PFSK-1 (cell line): ENCODE results near the gene ACADS.

Experiments used
- FOXP2 ChIP-seq: optimal IDR thresholded peaks from 2 replicates; pipeline ENCODE3; 2011; ENCODE audit warnings: borderline replicate concordance, control low read depth, inconsistent platforms; ENCODE audit not compliant: insufficient read depth; ENCODE audit errors: extremely low read length, extremely low read depth
- POLR2AphosphoS5 ChIP-seq: IDR thresholded peaks from 2 replicates; pipeline ENCODE4 v1.6.1; 2012; ENCODE audit warnings: low read depth, mild to moderate bottlenecking, control low read depth, low read length, moderate library complexity
- SIN3A ChIP-seq: IDR thresholded peaks from 2 replicates; pipeline ENCODE4 v1.6.1; 2012; ENCODE audit warnings: mild to moderate bottlenecking, low read length, moderate library complexity, borderline replicate concordance; ENCODE audit not compliant: insufficient read depth
- TAF1 ChIP-seq: IDR thresholded peaks from 2 replicates; pipeline ENCODE4 v1.6.1; 2012; ENCODE audit warnings: low read length, control low read depth, borderline replicate concordance; ENCODE audit not compliant: insufficient read depth
- TF ChIP-seq, protein P1 (sequence below), 2 experiments: IDR thresholded peaks; 2 replicates each; pipeline versions ENCODE4 v1.6.1 to v1.8.0; 2011 to 2012; ENCODE audit warnings: low read depth in 2 of 2, low read length in 2 of 2, control low read depth in 1 of 2, inconsistent platforms in 1 of 2, mild to moderate bottlenecking in 1 of 2, moderate library complexity in 1 of 2; ENCODE audit not compliant: insufficient read depth in 1 of 2

Gene ACADS

GRCh38 chr12:120738252-120739030 lies 12.8 kb downstream of the ACADS start:
- TF ChIP-seq, protein P1, sequence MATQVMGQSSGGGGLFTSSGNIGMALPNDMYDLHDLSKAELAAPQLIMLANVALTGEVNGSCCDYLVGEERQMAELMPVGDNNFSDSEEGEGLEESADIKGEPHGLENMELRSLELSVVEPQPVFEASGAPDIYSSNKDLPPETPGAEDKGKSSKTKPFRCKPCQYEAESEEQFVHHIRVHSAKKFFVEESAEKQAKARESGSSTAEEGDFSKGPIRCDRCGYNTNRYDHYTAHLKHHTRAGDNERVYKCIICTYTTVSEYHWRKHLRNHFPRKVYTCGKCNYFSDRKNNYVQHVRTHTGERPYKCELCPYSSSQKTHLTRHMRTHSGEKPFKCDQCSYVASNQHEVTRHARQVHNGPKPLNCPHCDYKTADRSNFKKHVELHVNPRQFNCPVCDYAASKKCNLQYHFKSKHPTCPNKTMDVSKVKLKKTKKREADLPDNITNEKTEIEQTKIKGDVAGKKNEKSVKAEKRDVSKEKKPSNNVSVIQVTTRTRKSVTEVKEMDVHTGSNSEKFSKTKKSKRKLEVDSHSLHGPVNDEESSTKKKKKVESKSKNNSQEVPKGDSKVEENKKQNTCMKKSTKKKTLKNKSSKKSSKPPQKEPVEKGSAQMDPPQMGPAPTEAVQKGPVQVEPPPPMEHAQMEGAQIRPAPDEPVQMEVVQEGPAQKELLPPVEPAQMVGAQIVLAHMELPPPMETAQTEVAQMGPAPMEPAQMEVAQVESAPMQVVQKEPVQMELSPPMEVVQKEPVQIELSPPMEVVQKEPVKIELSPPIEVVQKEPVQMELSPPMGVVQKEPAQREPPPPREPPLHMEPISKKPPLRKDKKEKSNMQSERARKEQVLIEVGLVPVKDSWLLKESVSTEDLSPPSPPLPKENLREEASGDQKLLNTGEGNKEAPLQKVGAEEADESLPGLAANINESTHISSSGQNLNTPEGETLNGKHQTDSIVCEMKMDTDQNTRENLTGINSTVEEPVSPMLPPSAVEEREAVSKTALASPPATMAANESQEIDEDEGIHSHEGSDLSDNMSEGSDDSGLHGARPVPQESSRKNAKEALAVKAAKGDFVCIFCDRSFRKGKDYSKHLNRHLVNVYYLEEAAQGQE (IDR thresholded peaks at IDR 0.05; ENCODE audit: insufficient read depth in 1 of 2, low read depth in 2 of 2, low read length in 2 of 2), result no peak
- TF ChIP-seq POLR2AphosphoS5, result no peak
- no peak for TF ChIP-seq FOXP2
- no peak for TF ChIP-seq SIN3A
- no peak for TF ChIP-seq TAF1

- TF ChIP-seq, protein P1 (IDR thresholded peaks at IDR 0.05; ENCODE audit: insufficient read depth in 1 of 2, low read depth in 2 of 2, low read length in 2 of 2), result no peak
- TF ChIP-seq FOXP2, result no peak
- no peak for TF ChIP-seq SIN3A
These were observed 13.6 kb downstream of the ACADS start for GRCh38 chr12:120739031-120739762.

DNA sequence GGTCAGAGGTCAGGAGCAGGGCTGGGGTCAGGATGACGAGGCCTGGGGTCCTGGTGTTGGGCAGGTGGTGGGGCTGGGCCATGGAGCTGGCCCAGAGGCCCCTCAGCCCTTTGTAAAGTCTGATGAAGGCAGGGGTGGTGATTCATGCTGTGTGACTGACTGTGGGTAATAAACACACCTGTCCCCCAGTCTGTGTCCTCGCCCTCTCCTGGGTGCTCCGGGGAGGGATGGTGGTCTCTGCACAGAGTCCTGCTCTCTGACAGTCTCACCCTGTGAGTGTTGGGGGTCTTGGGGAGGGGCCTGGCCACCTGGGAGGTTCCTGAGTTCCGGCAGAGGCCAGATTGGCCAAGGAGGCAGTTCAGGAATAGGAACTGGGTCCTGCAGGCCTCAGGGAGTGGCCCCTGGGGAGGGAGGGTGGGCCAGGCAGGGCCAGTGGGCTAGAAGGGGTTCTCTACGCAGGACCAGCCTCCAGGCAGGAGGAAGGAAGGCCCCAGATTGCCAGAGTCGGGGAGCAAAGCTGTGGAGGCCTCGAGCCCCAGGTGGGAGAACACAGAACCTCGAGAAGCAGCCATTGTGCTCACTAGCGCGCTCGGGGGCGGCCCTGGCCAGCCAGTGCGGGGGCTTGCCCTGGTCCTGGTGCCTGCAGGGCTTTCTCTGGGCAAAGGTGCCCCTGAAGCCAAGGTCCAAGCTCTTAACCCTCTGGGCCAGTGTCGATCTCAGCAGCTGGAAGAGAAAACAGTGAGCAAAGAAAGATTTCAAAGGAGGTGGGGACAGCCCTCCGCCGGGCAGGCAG lies 14.4 kb downstream of the ACADS start:
- TF ChIP-seq FOXP2 (no peak), SIN3A (no peak), TAF1 (no peak), POLR2AphosphoS5 (no peak)
- TF ChIP-seq, protein P1 (IDR thresholded peaks at IDR 0.05; ENCODE audit: insufficient read depth in 1 of 2, low read depth in 2 of 2, low read length in 2 of 2), result no peak

- TF ChIP-seq SIN3A (no peak), FOXP2 (no peak), POLR2AphosphoS5 (no peak), TAF1 (no peak)
- TF ChIP-seq, protein P1 (IDR thresholded peaks at IDR 0.05; ENCODE audit: insufficient read depth in 1 of 2, low read depth in 2 of 2, low read length in 2 of 2), result no peak
These were observed 15.2 kb downstream of the ACADS start for GRCh38 chr12:120740871-120741270.
